ENCODE results near the gene DGKD.

- TF ChIP-seq POLR2A (IDR thresholded peaks at IDR 0.05; ENCODE audit: borderline replicate concordance, extremely low read depth, insufficient read depth, insufficient read length) (no peak), RAD21 (IDR thresholded peaks at IDR 0.05; ENCODE audit: low read depth) (no peak), CTCF (IDR thresholded peaks at IDR 0.05 in 2 of 3, conservative IDR thresholded peaks at IDR 0.05 in 1 of 3; ENCODE audit: borderline replicate concordance in 1 of 3, insufficient read depth in 1 of 3, low read depth in 2 of 3, low read length in 2 of 3) (no peak), POLR2AphosphoS5 (IDR thresholded peaks at IDR 0.05; ENCODE audit: low read depth, low read length) (no peak), EZH2phosphoT487 (IDR thresholded peaks at IDR 0.05; ENCODE audit: borderline replicate concordance) (no peak), ATF3 (IDR thresholded peaks at IDR 0.05) (no peak), MAX (IDR thresholded peaks at IDR 0.05) (no peak), FOSL1 (IDR thresholded peaks at IDR 0.05; ENCODE audit: low read depth) (no peak), JUND (IDR thresholded peaks at IDR 0.05) (no peak), SP1 (IDR thresholded peaks at IDR 0.05; ENCODE audit: low read depth) (no peak), EZH2 (IDR thresholded peaks at IDR 0.05) (no peak), REST (IDR thresholded peaks at IDR 0.05; ENCODE audit: low read depth) (no peak), YY1 (IDR thresholded peaks at IDR 0.05; ENCODE audit: extremely low read depth, insufficient replicate concordance, low read depth, low read length) (no peak), ZBTB33 (IDR thresholded peaks at IDR 0.05; ENCODE audit: extremely low read depth, insufficient replicate concordance, low read length) (no peak)
Measured at GRCh38 chr2:233450864-233451575, 96.7 kb downstream of the DGKD start.
